DMS153 treated with DMSO at 0.1 percent for 48 hours (cell line): ENCODE data around the gene SULT2B1.

Experiments
- DNase-seq: peaks from one replicate; lab custom pipeline; 2025; ENCODE audit not compliant: unreplicated experiment; lab: John Stamatoyannopoulos, UW

Gene SULT2B1

GRCh38 chr19:48646722-48647216 lies 94.8 kb downstream of the SULT2B1 start:
- DNase-seq: no peak

- DNase-seq: no peak
Measured at GRCh38 chr19:48648134-48648533, 96.2 kb downstream of the SULT2B1 start.
